NCI-H1436 (cell line): ENCODE measurements around the gene ARID1B.

ENCODE experiments used
- DNase-seq: peaks from one replicate; lab custom pipeline; 2025; lab: John Stamatoyannopoulos, UW

The ARID1B gene

DNA sequence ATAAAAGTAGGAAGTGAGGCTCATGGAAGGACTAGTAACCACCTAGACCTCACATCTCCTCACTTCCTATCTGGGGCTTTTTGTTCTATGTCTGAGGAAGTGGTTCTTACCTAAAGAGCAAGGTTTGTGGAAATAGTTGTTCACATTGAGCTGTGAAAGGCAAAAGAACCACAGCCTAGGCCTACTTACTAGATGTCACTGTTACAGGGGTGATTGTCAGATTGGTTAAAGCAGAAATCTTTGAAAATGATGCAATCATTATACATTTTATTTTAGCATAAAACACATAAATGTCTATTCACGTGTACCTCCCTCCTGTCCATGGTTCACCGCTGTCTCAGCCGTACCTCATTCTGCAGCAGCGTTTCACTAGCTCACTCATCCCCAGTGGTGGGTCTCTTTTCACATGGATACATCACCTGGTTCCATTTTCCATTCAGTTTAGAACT lies 277.4 kb downstream of the ARID1B start:
- DNase-seq: no peak

DNA sequence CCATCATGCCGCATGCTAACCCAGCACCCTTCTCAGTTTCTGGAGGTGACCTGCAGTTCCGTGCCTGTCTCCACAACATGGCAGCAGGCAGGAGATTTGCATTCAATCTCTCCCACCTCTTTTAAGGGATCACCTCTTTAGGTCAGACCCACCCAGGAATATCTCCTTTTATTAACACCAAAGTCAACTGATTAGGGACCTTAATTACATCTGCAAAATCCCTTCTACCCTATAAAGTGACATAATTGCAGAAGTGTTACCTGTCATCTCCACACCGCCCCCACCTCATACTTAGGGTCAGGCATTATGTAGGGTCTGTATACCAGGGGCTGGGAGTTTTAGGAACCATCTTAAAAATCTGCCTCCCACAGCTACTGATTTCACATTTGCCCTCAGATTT lies 278.7 kb downstream of the ARID1B start:
- DNase-seq: no peak

DNA sequence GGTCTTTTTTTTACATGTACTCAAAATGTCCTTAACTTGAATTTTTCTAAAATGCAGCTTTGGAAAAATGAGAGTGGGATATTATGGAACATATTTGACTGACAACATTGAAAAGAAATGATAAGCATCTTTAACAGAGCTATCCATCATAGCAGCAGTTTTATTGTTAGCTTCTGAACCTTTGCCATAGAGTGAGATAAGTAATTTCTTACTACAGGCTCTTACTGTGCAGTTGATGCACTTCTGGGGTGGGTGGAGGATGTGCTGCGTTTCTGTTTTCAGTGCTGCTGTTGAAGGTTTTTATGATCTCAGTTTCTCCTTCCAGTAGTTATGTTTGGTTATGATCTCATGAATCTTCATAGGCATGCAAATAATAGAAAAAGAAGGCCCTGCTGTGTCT lies 279.1 kb downstream of the ARID1B start:
- no peak for DNase-seq

DNA sequence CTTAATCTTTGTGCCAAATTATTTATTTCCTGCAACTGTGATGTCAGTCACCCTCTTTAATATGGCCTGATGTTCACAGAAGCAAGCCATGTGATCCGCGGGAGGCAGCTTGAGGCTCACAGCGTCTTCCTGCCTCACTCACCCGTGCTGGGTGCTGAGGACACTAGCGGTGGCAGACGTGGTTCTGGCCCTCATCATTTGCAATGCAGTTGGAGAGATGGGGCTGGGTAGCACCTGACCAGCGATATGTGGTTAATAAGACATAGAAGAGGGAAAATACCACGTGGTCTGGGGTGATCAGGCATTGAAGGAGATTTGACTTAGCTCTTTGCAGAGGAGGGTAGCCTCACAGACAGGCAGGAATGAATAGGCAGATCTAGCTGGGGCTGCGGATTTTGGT lies 281.4 kb downstream of the ARID1B start:
- no peak for DNase-seq

DNA sequence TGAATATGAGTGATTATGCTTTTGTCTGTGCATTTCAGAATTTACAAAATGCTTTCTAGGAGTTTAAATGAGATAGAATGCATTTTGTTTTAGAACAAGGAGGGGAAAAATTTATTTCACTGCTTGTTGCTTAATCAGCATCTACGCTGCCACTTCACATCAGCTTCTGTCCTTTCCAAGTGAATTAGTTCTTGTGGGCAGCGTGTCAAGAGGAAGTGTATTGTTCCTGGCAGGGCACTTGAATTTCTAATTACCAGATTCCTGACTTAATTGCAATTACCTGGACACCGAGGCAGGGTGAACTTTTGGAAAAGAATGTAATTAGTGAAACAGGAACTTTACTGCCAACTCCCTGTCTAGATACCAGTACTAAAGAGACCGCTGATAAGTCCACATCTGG lies 282.6 kb downstream of the ARID1B start:
- DNase-seq: no peak

DNA sequence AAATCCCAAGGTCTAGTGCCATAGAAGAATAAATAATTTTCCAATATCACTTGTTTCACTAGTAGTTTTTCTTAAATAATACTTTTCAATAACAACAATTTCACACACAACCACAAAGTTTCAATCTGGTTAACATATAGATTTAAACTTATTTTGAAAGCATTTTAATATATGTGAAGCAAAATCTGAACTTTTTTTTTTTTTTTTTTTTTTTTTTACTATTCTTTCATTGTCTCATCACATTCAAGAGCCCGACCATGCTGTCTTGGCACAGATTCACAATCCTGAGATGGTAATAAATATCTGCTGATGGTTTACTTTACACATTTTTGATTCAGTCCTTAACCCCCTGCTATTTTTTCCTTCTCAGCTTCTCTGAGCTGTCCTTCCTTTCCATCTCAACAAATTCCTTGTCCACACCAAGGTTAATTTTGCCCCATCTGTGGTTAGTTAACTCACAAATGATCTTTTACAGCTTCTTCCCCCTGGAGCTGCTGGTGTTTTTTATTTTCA lies 283.3 kb downstream of the ARID1B start:
- no peak for DNase-seq

DNA sequence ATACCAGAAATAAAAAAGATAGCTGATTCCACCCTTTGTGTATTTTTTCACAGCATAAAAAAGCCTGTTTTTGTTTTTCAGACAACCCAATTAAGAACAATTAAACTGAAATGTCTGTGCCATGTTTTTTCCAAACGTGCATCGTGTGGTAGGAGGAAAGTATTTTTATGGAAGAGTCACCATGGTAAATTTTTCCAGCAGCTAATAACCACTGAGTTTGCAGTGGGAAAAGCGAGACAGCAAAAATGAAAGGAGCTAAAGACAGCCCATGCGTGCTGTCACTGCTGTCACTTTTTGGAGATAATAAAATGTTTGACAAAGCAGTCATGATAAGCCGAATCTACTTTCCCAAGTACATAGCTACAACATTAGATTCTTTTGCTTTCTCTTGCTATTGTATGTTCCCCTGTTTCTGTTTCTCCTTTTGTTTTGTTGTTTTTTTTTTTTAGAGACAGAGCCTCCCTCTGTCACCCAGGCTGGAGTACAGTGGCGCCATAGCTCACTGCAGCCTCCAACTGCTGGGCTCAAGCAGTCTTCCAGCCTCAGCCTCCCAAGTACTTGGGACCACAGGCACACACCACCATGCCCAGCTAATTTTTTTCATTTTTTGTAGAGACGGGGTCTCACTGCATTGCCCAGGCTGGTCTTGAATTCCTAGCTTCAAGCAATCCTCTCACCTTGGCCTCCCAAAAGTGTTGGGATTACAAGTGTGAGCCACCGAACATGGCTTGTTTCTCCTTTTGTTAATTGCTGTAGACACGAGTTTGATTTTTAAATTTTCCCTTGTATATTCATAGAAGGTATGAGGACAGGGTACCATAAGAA lies 284.8 kb downstream of the ARID1B start:
- DNase-seq: no peak

DNA sequence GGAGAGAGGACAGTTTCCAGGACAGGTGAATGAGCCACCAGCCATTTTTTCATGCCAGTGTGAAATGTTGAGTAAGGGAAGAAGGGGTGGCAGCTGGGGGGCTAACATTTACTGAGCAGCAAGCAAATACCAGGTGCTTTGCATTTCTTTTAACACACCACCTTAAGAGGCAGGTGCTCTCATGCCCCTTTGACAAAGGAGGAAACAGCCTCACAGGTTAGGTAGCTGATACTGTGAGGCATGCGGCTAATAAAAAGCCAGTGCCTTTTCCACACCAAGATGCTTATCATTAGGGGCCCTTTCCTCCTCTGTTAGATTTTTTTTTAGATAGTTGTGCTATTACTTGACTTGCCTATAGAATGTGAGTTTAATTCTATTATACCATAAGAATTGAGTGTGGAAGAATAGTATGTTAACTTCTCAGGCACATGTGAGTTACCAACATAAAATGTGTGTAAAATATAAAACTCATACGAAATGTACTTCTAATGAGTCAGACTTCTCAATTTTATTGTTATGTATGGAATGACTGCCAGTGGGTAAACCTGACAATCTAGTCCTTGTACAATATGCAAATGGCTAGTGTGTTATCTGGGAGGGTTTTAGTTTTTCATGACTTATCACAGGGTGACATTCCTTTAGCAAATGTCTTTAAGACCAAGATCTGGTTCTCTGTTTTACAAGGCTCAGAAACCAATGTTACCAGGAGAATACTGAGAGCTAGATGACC lies 286.2 kb downstream of the ARID1B start:
- DNase-seq: peak; percentile 20

- no peak for DNase-seq
These were observed 286.7 kb downstream of the ARID1B start for GRCh38 chr6:157063923-157064322.

GRCh38 chr6:157064502-157064901 lies 287.3 kb downstream of the ARID1B start:
- DNase-seq: no peak

DNA sequence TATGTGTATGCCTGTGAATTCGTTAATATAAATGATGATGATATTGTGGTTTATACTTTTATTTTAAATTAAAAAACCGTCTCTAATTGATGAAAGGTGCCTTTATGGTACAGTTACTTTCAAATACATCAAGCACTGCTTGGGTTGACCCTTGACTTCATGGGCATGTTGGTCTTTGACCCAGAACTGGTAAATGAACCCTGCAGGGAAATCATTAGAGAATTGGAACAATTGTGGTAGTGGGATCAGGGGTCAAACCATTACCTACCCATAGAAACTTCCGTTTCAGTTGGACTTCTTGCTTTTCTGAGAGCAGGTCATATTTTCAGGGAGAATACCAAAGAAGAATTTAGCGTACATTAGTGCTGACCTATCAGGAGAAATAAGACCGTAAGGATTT lies 288.2 kb downstream of the ARID1B start:
- no peak for DNase-seq

- no peak for DNase-seq
These were observed 289.8 kb downstream of the ARID1B start for GRCh38 chr6:157066781-157067491.

DNA sequence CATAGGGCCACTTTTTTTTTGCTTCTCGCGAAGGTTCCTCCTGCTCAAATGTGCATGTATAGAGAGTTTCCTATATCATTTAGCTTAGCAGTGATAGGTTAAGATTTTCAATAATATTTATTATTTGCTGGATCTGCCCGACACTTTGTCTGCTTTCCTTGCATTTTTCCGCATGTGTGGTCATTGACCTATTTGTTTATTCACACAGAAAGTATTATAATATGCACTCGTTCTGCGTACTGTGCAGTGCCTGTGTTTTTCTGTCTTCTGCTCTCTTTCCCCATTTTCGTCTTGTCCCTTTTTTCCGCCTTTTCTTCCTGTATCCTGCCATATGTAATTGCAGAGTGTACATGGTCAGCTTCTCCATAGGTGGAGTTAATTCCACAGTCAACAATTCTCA lies 290.3 kb downstream of the ARID1B start:
- DNase-seq: no peak

GRCh38 chr6:157068691-157069324 lies 291.6 kb downstream of the ARID1B start:
- DNase-seq: no peak

DNA sequence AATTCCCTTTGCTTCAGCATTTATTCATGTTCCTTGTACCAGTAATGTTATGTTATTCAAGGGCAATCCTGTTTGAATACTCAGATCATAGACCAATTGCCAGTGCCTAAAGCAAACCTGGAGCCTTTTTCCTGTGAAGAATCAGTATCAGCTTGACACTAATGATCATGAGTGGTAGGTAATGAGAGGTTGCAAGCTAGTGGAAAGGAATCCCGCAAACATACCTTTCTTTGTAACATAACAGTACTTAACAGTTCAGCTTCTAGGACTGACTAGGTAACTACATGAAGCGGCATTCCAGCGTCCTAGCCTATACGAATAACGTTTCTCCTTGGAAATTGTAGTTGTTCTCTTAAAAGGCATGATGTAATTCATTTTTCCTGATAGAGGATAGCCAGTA lies 292.4 kb downstream of the ARID1B start:
- DNase-seq: no peak

DNA sequence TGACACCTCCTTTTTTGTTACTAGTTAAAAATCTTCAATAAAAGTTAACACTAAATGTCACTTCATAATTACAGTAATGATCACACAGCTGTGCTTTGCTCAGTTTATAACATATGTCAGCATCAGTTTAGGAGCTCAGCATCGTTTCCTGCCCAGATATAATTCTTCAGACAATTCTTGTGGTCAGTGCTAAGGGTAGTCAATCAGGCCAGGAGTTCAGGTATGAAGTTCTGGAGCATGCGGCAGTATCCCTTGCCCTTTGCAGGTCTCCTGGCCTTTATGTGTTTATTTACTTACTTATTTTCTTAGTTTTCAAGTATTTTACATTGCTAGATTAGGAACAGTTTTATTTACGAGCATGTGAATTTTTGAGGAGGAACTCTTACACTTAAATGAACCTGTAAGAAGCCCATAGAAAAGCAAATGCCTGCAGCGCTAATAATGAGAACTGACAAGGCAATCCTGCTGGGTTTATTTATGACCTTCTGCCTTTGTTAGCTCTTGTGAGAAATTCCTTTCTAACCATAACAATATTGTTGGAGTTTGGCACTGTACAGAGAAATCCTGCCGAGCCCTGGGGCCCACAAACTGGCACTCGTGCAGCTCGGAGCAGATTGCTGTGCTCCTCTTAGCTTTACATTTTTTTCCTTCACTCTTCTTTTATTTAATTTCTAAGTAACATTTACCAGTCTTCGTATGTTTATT lies 293.4 kb downstream of the ARID1B start:
- DNase-seq: no peak

DNA sequence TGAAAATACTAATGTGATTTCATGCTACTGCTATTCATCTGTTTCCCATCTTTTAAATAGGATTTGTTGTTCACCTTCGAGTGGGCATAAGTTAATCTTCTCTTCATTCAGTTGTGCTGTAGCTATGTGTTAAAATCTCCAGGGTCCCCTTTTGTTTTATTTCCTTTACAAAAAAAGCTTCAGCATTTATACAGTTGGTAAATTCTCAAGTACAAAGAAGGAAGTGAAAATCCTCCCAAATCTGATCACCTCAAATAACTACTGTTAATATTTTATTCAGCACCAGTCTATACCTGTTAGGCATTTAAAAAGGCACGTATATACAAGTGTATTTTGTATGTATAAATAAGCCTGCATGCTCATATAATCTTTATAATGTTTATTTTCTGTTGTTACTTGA lies 294.9 kb downstream of the ARID1B start:
- DNase-seq: no peak

DNA sequence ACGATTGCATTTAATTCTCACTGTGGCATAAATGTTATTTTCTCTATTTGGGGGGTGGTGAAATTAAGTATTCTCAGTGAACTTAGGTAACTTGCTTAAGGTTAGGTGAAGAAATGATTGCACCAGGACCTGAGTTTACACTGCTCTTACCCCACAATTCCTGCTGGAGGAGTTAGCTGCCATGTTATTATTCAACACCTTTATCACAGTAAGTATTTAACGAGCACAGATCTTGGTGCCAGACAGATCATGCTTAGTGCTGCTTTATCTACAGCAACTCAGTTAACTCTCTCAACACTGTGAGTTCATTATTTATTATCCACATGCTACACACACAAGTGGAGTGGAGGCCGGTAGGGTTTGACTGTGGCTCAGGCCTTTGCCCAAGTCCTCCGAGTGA lies 296.4 kb downstream of the ARID1B start:
- DNase-seq: no peak

- no peak for DNase-seq
These were observed 297.8 kb downstream of the ARID1B start for GRCh38 chr6:157074969-157075368.

- DNase-seq: no peak
These were observed 298.6 kb downstream of the ARID1B start for GRCh38 chr6:157075549-157076450.
